ENCODE measurements around the gene ZBTB32.

The ZBTB32 gene

DNA sequence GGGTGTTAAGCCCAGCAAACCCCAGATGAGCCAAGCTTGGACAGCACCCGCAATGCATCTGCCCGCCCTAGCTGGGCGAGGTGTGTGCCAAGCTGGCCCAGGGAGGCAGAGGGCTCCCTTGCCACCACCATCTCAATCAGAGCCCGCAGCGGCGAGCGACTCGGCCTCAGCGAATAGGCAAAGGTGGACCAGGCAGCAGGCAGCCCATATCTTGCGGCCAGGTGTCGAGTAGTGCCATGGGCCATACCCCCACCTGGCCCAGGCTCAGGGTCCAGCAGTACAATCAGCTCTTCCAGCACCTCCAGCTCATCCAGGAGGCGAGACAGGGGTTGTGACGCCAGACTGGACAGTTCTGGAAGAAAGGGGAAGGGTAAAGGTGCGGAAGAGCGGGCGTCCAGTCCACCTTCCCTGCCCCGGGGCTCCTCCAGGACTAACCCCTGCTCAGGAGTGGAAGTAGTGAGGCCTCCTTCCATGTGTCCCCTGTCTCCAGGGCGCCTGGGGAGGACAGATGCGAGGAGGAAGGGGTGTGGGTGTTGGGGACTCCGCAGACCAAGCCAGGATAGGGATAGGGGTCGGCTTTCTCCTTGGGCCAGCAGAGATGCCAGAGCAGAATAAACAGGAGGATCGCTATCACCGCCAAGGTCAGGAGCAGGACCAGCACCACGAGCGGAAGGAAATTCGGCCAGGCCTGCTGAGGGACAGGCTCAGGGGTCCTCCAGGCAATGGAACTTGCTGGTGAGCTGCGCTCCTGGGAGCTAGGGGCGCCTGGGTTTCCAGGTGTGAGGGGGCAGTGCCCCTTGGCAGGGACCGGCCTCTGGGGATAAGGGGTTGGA, 35.1 kb downstream of the ZBTB32 start:
- DNase-seq = no peak

DNA sequence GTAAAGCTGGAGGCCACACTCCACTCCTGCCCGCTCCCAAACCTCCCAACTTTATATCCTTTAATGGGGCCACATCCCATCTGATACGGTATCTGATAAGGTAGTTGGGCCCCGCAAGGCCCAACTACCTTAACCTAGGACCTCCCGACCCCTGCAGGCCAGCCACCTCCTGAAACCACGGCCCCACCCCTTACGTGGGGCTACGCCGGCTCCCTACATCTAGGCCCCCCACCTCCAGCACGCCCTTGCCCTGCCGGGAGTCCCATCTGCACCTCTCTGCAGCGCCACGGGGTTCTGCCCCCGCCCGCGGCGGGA, 35.7 kb downstream of the ZBTB32 start:
- no peak for DNase-seq

- DNase-seq = peak; percentile 98 to 100
Measured at GRCh38 chr19:35740423-35741202, 36.3 kb downstream of the ZBTB32 start.

GRCh38 chr19:35741203-35741515, 36.8 kb downstream of the ZBTB32 start:
- no peak for DNase-seq

DNA sequence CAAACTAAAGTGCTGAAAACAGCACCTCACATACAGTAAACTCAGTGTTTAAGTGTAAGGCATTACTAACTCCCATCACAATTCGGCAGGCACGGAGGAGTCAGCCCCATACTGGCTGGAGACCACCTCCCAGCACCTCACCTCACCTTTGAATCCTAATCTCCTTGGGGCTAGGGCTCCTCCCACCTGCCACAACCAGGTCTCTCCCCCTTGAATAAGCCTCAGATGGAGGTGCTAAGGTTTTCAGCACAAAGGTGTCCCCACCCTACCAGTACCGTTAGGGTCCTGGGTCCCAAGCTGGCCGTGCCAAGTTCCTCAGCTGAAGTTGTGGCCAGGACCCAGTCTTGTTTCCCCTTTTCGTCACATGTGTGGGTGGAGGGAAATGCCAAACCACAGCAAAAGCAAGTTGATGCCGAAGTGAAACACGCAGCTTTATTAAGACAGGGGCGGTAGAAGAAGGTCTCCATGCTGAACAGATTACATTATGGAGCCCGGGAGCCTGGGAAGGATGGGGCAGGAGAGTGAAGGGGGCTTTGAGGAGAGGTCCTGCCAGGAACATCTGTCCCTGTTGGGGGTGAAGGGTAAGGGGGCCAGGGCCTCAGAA, 37.9 kb downstream of the ZBTB32 start, which contains the start of gene IGFLR1:
Gene IGFLR1 (minus strand): TSS at position 332 of the 604 bp plus-strand sequence. CDS start 1,272 bp downstream, outside the sequence.
- DNase-seq = no peak

DNA sequence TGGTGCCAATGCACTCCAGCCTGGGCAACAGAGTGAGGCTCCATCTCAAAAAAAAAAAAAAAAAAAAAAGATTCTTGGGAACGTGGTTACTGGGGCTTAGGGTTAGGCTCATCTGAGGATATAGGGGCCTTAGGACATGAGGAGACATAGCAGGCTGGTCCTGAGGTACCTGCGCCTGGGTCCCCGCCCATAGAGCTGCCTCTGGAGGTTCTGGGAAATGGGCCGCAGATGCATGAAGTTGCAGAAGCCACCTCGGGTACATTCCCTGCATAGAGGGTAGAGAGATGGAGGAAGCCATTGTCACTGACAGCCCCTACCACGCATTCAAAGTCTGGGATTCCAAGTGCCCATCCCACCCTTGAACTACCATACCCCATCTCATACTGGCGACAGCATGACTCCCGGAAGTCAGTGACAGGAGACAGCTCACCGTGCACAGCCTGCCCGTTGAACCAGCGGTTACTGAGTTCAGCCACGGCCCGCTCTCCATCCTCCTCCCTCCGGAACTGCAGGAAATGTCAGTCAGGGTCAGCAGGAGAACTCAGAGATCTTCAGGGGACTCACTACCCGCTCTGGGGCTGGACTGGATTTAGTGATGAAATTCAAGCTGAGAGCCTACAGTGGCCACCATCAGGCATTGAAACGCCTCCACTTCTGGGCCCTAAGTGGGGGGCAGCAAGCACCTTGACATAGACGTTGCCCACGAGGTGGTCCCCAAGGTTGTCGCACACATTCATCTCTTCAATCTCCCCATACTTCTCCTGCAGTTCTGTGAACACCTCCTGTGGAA, 39.5 kb downstream of the ZBTB32 start:
- no peak for DNase-seq

GRCh38 chr19:35744430-35745327, 40.3 kb downstream of the ZBTB32 start:
- peak; percentile 96 to 97 for DNase-seq

DNA sequence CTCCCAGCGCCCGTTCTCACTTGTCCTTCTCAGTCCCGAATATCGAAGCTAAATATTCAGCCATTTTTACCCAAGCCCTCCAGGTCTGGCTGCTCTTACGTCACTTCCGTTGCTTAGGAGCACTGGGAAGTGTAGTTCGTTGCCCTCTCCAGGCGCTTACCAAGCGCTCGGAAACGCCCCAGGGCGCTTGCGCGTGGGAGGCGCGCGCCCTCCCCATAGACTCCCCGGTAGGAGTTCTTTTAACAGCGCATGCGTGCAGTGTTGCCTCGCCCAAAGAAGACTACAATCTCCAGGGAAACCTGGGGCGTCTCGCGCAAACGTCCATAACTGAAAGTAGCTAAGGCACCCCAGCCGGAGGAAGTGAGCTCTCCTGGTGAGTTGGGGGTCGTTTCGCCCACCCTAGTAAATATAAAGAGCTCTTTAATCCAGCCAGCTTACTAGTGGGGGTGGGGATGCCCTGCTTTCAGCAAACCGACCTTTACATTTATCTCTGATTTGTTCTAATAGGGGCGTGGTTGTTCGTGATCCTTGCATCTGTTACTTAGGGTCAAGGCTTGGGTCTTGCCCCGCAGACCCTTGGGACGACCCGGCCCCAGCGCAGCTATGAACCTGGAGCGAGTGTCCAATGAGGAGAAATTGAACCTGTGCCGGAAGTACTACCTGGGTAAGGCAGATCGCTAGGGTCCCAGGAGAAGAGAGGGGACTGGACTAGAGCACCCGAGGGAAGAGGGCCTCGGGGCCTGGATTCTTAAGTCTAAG, 41.1 kb downstream of the ZBTB32 start, which contains the start of the genes PSENEN and U2AF1L4:
Gene PSENEN (plus strand): TSS at position 324 of the 759 bp plus-strand sequence. CDS start 280 bp downstream, at position 604.
Gene U2AF1L4 (minus strand): TSS at position 91 of the 759 bp plus-strand sequence. CDS start 27 bp downstream, at position 64.
- peak; percentile 100 for DNase-seq

- DNase-seq = no peak
Measured at GRCh38 chr19:35746087-35746462, 41.7 kb downstream of the ZBTB32 start.

DNA sequence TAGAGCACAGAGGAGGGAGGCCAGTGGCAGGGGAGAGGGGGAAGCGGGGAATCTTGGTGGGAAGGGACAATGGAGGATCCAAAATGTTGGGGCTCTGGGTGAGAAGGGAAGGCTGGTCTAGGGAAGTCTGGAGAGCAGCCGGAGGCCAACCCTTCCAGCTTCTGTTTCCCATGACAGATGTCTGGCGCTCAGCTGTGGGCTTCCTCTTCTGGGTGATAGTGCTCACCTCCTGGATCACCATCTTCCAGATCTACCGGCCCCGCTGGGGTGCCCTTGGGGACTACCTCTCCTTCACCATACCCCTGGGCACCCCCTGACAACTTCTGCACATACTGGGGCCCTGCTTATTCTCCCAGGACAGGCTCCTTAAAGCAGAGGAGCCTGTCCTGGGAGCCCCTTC, 42.2 kb downstream of the ZBTB32 start:
- DNase-seq = no peak

DNA sequence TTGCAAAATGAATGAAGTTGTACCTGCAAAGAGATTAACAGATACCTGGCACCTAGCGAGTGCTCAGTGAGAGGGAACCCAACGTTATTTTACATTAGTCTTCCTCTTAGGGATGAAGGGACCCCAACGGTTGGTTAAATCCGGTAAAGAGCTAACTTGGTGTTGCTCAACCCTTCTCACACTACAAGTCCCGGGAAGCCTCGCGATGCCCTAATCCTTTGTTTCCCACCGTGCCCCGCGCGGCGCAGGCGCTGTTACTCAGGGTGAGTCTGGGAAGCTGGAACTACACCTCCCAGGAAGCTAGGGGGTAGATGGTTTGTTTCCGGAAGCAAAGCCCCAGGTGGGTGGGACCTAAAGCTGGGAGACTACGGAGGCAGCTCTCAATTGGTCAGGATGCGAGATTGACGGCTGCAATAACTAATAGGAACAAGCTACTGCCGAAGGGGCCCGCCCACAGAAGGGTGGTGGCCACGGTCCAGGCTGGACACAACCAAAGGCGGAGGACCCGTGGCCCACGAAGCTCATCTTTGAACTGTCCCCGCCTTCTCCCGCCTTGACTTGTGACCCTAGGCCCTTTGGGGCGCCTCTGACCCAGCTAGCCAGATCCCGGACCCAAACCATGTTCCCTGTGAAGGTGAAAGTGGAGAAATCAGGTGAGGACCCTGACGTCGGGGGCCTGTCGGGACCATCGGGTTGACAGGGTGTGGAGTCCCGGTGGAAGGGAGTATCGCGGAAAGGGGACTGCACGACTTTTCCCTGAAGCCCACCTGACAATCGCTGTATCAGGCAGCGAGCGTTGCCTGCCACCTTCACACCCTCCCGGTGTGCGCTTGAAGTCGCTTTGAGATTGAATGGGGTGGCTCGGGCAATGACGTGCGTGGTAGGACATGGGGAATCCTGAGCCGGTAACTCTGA, 44.0 kb downstream of the ZBTB32 start, which contains the start of gene LIN37:
Gene LIN37 (plus strand): TSS at position 471 of the 915 bp plus-strand sequence. CDS start 149 bp downstream, at position 620.
- DNase-seq = peak; percentile 100

- DNase-seq = no peak
Measured at GRCh38 chr19:35750167-35750566, 45.8 kb downstream of the ZBTB32 start.

DNA sequence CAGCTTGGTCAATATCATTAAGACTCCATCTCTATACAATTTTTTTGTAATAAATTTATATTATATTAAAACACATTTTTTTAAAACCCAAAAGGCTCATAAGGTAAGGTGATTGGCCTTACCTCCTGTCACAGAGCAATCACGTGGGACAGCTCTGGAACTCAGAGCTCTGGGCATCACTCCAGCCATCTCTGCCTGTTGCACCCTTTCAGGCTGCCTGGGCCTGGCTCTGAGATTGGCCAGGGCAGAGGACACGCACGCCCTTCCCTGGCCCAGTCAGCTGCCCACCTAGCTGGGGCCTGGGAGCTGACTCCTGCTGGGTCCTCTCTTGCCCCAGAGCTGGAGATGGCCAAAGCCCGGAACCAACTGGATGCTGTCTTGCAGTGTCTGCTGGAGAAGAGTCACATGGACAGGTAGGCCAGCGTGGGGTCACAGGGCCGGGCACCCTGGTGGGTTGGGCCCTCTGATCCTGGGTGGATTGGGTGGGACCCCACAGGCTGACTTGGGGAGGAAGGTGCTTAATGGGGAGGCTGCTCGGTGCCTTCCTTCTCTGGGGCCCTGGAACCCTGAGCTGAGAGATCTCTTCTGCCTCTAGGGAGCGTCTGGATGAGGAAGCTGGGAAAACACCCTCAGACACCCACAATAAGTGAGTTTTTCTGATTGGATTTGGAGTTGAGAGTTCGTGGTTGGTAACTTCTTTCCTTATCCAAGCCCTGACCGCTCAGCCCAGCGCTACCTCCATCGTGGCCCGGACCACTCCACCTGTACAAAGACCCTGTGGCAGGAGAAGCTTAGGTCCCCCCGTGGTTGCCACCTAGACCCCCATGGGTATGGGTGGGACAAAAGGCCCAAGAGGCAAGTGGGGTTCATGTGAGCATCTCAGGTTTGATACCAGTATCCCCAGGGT, 47.7 kb downstream of the ZBTB32 start:
- no peak for DNase-seq

GRCh38 chr19:35752746-35753350, 48.5 kb downstream of the ZBTB32 start:
- DNase-seq = no peak

DNA sequence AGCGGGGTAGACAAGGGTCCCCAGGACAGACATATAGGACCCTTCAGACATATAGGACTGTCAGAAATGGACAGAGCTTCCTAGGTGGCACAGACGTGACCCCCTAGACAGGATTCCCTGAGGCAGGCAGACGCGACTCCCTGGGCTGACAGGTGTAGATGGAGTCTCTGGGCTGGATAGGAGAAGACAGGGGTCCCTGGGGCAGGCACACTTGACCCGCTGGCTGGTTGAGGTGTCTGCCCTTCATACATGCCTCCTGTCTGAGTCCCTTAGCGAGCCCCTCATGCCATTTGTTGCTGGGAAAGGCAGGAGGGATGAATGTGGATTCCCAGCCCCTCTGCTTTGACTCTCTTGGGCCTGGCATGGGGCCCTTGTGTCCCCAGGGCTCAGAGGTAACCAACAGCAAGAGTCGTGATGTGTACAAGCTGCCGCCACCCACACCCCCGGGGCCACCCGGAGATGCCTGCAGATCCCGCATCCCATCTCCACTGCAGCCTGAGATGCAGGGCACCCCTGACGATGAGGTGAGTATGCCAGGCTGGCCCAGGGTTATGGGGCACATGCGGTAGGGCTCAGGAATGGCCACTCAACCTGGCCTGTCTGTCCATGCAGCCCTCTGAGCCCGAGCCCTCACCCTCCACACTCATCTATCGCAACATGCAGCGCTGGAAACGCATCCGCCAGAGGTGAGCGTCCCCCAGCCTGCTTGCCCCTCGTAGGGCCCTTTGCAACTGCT, 49.4 kb downstream of the ZBTB32 start:
- no peak for DNase-seq

DNA sequence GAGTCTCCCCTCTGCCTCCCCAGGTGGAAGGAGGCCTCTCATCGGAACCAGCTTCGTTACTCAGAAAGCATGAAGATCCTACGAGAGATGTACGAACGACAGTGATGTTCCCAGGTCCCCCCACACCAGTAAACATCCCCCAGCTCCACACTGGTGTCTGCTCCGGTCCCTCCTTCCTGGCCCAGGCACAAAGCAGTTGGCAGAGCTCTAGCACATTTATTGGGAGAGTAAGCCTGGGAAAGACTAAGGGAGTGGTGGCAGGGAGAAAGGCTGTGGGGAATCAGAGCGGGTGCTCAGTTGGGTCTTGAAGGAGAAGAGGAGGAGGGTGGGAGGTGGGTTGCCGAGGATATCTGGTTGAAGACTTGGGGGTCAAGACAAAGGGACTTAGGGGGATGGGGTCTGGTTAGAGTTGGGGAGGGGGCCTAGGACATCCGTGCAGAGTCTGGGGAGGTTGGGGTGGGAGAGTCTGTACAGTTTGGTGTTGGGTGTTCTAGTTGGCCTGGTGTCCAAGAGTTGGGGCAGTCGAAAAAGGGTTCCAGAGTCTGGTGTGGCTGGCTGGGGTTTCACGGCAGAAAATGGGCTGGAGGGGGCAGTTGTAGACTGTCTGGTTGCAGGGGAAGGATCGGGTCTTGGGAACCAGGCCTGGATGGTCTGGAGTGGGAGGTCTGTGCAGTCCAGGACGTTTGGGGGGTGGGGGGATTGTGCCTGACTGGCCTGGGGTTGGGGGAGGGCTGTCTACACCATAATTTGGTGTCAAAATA, 50.2 kb downstream of the ZBTB32 start:
- no peak for DNase-seq

GRCh38 chr19:35755131-35755549, 50.8 kb downstream of the ZBTB32 start:
- DNase-seq = no peak

Measured in NCI-H1930 (cell line).